ENCODE data around the gene FERMT3. TPM values are rescaled to one million over a fixed set of nuclear protein-coding genes. Genes with fewer than 3 reads are reported as not detected.

Gene FERMT3
- total and polyA plus RNA-seq, 2 of the 13 experiments (the other 11 are each of a cell fraction or from before 2014, with no cell fraction given): 0.29 TPM; not detected in 1

DNA sequence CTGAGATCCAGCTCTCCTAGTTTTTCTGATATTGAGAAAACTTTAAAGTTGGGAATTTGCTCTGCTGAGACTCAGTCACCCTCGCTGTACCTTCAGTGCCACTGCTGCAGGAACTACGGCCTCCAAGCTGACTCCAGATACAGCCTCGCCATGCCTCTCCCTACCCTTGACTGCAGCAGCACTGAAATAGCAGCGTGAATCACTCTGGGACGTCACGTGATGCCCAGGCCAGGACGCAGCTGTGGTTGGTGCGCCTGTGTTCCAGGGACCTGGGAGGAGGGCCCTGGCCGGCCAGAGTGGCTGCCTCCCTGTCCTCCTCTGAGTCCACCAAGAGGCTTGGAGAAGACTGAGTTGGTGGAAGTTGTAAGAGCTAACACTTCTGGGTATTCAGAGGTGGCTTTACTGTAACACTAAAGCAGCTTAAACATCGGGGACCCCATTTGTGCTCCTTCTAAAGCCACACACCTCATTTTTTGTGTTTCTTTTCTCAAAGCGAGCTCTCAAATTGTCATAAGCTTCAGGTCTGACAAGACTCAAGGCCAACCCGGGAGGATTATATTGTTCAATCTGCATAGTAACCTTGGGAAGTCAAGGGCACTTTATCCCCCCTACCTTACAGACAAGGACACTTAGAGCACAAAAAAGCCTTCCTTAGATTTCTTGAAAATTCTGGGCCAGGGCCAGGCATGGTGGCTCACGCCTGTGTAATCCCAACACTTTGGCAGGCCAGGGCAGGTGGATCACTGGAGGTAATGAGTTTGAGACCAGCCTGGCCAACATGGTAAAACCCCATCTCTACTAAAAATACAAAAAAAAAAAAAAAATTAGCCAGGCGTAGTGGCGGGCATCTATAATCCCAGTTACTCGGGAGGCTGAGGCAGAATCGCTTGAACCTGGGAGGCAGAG is 24.8 kb upstream of the FERMT3 start (continued):
- TF ChIP-seq, protein P1, sequence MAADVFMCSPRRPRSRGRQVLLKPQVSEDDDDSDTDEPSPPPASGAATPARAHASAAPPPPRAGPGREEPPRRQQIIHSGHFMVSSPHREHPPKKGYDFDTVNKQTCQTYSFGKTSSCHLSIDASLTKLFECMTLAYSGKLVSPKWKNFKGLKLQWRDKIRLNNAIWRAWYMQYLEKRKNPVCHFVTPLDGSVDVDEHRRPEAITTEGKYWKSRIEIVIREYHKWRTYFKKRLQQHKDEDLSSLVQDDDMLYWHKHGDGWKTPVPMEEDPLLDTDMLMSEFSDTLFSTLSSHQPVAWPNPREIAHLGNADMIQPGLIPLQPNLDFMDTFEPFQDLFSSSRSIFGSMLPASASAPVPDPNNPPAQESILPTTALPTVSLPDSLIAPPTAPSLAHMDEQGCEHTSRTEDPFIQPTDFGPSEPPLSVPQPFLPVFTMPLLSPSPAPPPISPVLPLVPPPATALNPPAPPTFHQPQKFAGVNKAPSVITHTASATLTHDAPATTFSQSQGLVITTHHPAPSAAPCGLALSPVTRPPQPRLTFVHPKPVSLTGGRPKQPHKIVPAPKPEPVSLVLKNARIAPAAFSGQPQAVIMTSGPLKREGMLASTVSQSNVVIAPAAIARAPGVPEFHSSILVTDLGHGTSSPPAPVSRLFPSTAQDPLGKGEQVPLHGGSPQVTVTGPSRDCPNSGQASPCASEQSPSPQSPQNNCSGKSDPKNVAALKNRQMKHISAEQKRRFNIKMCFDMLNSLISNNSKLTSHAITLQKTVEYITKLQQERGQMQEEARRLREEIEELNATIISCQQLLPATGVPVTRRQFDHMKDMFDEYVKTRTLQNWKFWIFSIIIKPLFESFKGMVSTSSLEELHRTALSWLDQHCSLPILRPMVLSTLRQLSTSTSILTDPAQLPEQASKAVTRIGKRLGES (CRISPR knock-in tag; IDR thresholded peaks at IDR 0.05; ENCODE audit: borderline replicate concordance): no peak
- no peak for TF ChIP-seq RAD21 (CRISPR knock-in tag; IDR thresholded peaks at IDR 0.05)
- TF ChIP-seq ZNF841 (CRISPR knock-in tag; IDR thresholded peaks at IDR 0.05; ENCODE audit: borderline replicate concordance): no peak
- TF ChIP-seq ZNF17 (CRISPR knock-in tag; IDR thresholded peaks at IDR 0.05): no peak
- TF ChIP-seq HNRNPUL1 (IDR thresholded peaks at IDR 0.05; ENCODE audit: low read depth, low read length): no peak
- no peak for TF ChIP-seq LCORL (IDR thresholded peaks at IDR 0.05)
- TF ChIP-seq LCORL (CRISPR knock-in tag; IDR thresholded peaks at IDR 0.05): peak; percentile 34; the same call in 1 of the 2 replicates
- TF ChIP-seq, protein P2, sequence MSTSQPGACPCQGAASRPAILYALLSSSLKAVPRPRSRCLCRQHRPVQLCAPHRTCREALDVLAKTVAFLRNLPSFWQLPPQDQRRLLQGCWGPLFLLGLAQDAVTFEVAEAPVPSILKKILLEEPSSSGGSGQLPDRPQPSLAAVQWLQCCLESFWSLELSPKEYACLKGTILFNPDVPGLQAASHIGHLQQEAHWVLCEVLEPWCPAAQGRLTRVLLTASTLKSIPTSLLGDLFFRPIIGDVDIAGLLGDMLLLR (CRISPR knock-in tag; IDR thresholded peaks at IDR 0.05): no peak
- peak; percentile 31; the same call in 1 of the 2 replicates for TF ChIP-seq THAP11 (CRISPR knock-in tag; IDR thresholded peaks at IDR 0.05)
- TF ChIP-seq, protein P3, sequence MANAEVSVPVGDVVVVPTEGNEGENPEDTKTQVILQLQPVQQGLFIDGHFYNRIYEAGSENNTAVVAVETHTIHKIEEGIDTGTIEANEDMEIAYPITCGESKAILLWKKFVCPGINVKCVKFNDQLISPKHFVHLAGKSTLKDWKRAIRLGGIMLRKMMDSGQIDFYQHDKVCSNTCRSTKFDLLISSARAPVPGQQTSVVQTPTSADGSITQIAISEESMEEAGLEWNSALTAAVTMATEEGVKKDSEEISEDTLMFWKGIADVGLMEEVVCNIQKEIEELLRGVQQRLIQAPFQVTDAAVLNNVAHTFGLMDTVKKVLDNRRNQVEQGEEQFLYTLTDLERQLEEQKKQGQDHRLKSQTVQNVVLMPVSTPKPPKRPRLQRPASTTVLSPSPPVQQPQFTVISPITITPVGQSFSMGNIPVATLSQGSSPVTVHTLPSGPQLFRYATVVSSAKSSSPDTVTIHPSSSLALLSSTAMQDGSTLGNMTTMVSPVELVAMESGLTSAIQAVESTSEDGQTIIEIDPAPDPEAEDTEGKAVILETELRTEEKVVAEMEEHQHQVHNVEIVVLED (CRISPR knock-in tag; IDR thresholded peaks at IDR 0.05; ENCODE audit: borderline replicate concordance): 0 out of 2 replicates have a peak, but pooled peaks have one; percentile 27
- TF ChIP-seq ELF4 (CRISPR knock-in tag; IDR thresholded peaks at IDR 0.05; ENCODE audit: borderline replicate concordance): no peak
- TF ChIP-seq, protein P4, sequence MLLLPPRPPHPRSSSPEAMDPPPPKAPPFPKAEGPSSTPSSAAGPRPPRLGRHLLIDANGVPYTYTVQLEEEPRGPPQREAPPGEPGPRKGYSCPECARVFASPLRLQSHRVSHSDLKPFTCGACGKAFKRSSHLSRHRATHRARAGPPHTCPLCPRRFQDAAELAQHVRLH (CRISPR knock-in tag; IDR thresholded peaks at IDR 0.05; ENCODE audit: borderline replicate concordance, low read depth): peak; percentile 53; the same call in 1 of the 2 replicates
- 0 out of 2 replicates have a peak, but pooled peaks have one; percentile 20 for TF ChIP-seq ZSCAN31 (CRISPR knock-in tag; IDR thresholded peaks at IDR 0.05; ENCODE audit: low read depth)
- TF ChIP-seq SMAD1 (CRISPR knock-in tag; IDR thresholded peaks at IDR 0.05; ENCODE audit: borderline replicate concordance, low read depth): no peak
- TF ChIP-seq, protein P5, sequence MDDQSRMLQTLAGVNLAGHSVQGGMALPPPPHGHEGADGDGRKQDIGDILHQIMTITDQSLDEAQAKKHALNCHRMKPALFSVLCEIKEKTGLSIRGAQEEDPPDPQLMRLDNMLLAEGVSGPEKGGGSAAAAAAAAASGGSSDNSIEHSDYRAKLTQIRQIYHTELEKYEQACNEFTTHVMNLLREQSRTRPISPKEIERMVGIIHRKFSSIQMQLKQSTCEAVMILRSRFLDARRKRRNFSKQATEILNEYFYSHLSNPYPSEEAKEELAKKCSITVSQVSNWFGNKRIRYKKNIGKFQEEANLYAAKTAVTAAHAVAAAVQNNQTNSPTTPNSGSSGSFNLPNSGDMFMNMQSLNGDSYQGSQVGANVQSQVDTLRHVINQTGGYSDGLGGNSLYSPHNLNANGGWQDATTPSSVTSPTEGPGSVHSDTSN (CRISPR knock-in tag; IDR thresholded peaks at IDR 0.05; ENCODE audit: borderline replicate concordance): no peak
- TF ChIP-seq, protein P6, sequence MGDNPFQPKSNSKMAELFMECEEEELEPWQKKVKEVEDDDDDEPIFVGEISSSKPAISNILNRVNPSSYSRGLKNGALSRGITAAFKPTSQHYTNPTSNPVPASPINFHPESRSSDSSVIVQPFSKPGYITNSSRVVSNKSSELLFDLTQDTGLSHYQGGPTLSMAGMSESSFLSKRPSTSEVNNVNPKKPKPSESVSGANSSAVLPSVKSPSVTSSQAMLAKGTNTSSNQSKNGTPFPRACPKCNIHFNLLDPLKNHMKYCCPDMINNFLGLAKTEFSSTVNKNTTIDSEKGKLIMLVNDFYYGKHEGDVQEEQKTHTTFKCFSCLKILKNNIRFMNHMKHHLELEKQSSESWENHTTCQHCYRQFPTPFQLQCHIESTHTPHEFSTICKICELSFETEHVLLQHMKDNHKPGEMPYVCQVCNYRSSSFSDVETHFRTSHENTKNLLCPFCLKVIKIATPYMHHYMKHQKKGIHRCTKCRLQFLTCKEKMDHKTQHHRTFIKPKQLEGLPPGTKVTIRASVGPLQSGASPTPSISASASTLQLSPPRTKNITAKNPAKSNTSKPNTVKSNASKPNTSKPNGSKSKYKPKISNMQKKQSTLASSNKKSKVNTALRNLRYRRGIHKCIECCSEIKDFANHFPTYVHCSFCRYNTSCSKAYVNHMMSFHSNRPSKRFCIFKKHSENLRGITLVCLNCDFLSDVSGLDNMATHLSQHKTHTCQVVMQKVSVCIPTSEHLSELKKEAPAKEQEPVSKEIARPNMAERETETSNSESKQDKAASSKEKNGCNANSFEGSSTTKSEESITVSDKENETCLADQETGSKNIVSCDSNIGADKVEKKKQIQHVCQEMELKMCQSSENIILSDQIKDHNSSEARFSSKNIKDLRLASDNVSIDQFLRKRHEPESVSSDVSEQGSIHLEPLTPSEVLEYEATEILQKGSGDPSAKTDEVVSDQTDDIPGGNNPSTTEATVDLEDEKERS (CRISPR knock-in tag; IDR thresholded peaks at IDR 0.05): no peak
- TF ChIP-seq, protein P7, sequence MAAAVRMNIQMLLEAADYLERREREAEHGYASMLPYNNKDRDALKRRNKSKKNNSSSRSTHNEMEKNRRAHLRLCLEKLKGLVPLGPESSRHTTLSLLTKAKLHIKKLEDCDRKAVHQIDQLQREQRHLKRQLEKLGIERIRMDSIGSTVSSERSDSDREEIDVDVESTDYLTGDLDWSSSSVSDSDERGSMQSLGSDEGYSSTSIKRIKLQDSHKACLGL (CRISPR knock-in tag; IDR thresholded peaks at IDR 0.05): no peak
